ENCODE data around the gene NFASC.

The NFASC gene

GRCh38 chr1:204976646-204977045, 106.0 kb downstream of the NFASC start:
- TF ChIP-seq REST (IDR thresholded peaks at IDR 0.05; ENCODE audit: insufficient read depth in 1 of 2, low read depth in 2 of 2, low read length in 2 of 2) (no peak), FOXP2 (optimal IDR thresholded peaks at IDR 0.05; ENCODE audit: borderline replicate concordance, extremely low read depth, extremely low read length, insufficient read depth) (no peak), TAF1 (IDR thresholded peaks at IDR 0.05; ENCODE audit: borderline replicate concordance, insufficient read depth, low read length) (no peak), POLR2AphosphoS5 (IDR thresholded peaks at IDR 0.05; ENCODE audit: low read depth, low read length) (no peak), SIN3A (IDR thresholded peaks at IDR 0.05; ENCODE audit: borderline replicate concordance, insufficient read depth, low read length) (no peak)

- TF ChIP-seq SIN3A (IDR thresholded peaks at IDR 0.05; ENCODE audit: borderline replicate concordance, insufficient read depth, low read length), result no peak
- no peak for TF ChIP-seq FOXP2 (optimal IDR thresholded peaks at IDR 0.05; ENCODE audit: borderline replicate concordance, extremely low read depth, extremely low read length, insufficient read depth)
- TF ChIP-seq TAF1 (IDR thresholded peaks at IDR 0.05; ENCODE audit: borderline replicate concordance, insufficient read depth, low read length), result no peak
- TF ChIP-seq REST (IDR thresholded peaks at IDR 0.05; ENCODE audit: insufficient read depth in 1 of 2, low read depth in 2 of 2, low read length in 2 of 2), result no peak
- TF ChIP-seq POLR2AphosphoS5 (IDR thresholded peaks at IDR 0.05; ENCODE audit: low read depth, low read length), result no peak
Observed at GRCh38 chr1:204977318-204977717, 106.7 kb downstream of the NFASC start.

GRCh38 chr1:204978782-204979181, 108.1 kb downstream of the NFASC start:
- no peak for TF ChIP-seq POLR2AphosphoS5 (IDR thresholded peaks at IDR 0.05; ENCODE audit: low read depth, low read length)
- TF ChIP-seq REST (IDR thresholded peaks at IDR 0.05; ENCODE audit: insufficient read depth in 1 of 2, low read depth in 2 of 2, low read length in 2 of 2), result 0 out of 4 replicates have a peak, but pooled peaks of 1 of the 2 experiments have one; percentile 10

- TF ChIP-seq POLR2AphosphoS5 (IDR thresholded peaks at IDR 0.05; ENCODE audit: low read depth, low read length) (no peak), TAF1 (IDR thresholded peaks at IDR 0.05; ENCODE audit: borderline replicate concordance, insufficient read depth, low read length) (no peak)
Observed at GRCh38 chr1:204979306-204979705, 108.6 kb downstream of the NFASC start.

- TF ChIP-seq REST (IDR thresholded peaks at IDR 0.05; ENCODE audit: insufficient read depth in 1 of 2, low read depth in 2 of 2, low read length in 2 of 2), result no peak
- TF ChIP-seq SIN3A (IDR thresholded peaks at IDR 0.05; ENCODE audit: borderline replicate concordance, insufficient read depth, low read length), result no peak
- TF ChIP-seq TAF1 (IDR thresholded peaks at IDR 0.05; ENCODE audit: borderline replicate concordance, insufficient read depth, low read length), result no peak
- TF ChIP-seq FOXP2 (optimal IDR thresholded peaks at IDR 0.05; ENCODE audit: borderline replicate concordance, extremely low read depth, extremely low read length, insufficient read depth), result no peak
- TF ChIP-seq POLR2AphosphoS5 (IDR thresholded peaks at IDR 0.05; ENCODE audit: low read depth, low read length), result no peak
Observed at GRCh38 chr1:204979891-204980649, 109.4 kb downstream of the NFASC start.
